IPS-NIHi11 (cell line): ENCODE results near the gene MRPL2.

ENCODE experiments used
- DNase-seq: peaks from one replicate; pipeline ENCODE4 v3.0.0; 2012; ENCODE audit warnings: mixed read lengths, low spot score

Gene MRPL2

GRCh38 chr6:43020052-43020705 lies 39.1 kb downstream of the MRPL2 start:
- no peak for DNase-seq

- no peak for DNase-seq
Observed at GRCh38 chr6:43019152-43019551, 40.1 kb downstream of the MRPL2 start.

- no peak for DNase-seq
Observed at GRCh38 chr6:43016943-43017334, 42.3 kb downstream of the MRPL2 start.

- DNase-seq, result no peak
Observed at GRCh38 chr6:43016176-43016942, 42.9 kb downstream of the MRPL2 start.

- DNase-seq, result no peak
Observed at GRCh38 chr6:43014434-43014909, 44.8 kb downstream of the MRPL2 start.

- peak; percentile 96 for DNase-seq
Observed at GRCh38 chr6:43013843-43014433, 45.3 kb downstream of the MRPL2 start, which contains the start of the genes KLHDC3 and MEA1. KLHDC3 (plus strand) TSS chr6:43014249; CDS start chr6:43017193, 2,944 bp downstream. MEA1 (minus strand) TSS chr6:43013946; CDS start chr6:43013813, 133 bp downstream.

- DNase-seq, result no peak
Observed at GRCh38 chr6:43013097-43013842, 46.0 kb downstream of the MRPL2 start.

GRCh38 chr6:43012364-43012763 lies 46.9 kb downstream of the MRPL2 start:
- DNase-seq, result no peak

GRCh38 chr6:43011207-43011606 lies 48.0 kb downstream of the MRPL2 start:
- DNase-seq, result no peak

GRCh38 chr6:43009124-43009523 lies 50.1 kb downstream of the MRPL2 start:
- DNase-seq, result peak; percentile 48

GRCh38 chr6:43007126-43007525 lies 52.1 kb downstream of the MRPL2 start:
- no peak for DNase-seq

- no peak for DNase-seq
Observed at GRCh38 chr6:43006251-43006650, 53.0 kb downstream of the MRPL2 start.

GRCh38 chr6:43005844-43006243 lies 53.4 kb downstream of the MRPL2 start:
- DNase-seq, result no peak
